Retinal pigment epithelial cell (primary cell): Measurements from ENCODE around the gene LRRC23.

Experiments used
- DNase-seq: peaks from one replicate; pipeline ENCODE4 v3.0.0-alpha.2; 2010; ENCODE audit warnings: low read depth
- H3K4me3 ChIP-seq: 2 replicates; pipeline ENCODE4 v1.5.1; 2011; ENCODE audit warnings: mild to moderate bottlenecking, low read length, control low read depth, moderate library complexity
- TF ChIP-seq, protein P1 (sequence below): conservative IDR thresholded peaks from 2 replicates; pipeline ENCODE4 v1.5.1; 2011; ENCODE audit warnings: low read depth, low read length, control low read depth, inconsistent platforms

Gene LRRC23

GRCh38 chr12:6956021-6956727 is 51.6 kb downstream of the LRRC23 start:
- TF ChIP-seq, protein P1, sequence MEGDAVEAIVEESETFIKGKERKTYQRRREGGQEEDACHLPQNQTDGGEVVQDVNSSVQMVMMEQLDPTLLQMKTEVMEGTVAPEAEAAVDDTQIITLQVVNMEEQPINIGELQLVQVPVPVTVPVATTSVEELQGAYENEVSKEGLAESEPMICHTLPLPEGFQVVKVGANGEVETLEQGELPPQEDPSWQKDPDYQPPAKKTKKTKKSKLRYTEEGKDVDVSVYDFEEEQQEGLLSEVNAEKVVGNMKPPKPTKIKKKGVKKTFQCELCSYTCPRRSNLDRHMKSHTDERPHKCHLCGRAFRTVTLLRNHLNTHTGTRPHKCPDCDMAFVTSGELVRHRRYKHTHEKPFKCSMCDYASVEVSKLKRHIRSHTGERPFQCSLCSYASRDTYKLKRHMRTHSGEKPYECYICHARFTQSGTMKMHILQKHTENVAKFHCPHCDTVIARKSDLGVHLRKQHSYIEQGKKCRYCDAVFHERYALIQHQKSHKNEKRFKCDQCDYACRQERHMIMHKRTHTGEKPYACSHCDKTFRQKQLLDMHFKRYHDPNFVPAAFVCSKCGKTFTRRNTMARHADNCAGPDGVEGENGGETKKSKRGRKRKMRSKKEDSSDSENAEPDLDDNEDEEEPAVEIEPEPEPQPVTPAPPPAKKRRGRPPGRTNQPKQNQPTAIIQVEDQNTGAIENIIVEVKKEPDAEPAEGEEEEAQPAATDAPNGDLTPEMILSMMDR: no peak
- DNase-seq: no peak
- H3K4me3 ChIP-seq: no peak overlapping the region

DNA sequence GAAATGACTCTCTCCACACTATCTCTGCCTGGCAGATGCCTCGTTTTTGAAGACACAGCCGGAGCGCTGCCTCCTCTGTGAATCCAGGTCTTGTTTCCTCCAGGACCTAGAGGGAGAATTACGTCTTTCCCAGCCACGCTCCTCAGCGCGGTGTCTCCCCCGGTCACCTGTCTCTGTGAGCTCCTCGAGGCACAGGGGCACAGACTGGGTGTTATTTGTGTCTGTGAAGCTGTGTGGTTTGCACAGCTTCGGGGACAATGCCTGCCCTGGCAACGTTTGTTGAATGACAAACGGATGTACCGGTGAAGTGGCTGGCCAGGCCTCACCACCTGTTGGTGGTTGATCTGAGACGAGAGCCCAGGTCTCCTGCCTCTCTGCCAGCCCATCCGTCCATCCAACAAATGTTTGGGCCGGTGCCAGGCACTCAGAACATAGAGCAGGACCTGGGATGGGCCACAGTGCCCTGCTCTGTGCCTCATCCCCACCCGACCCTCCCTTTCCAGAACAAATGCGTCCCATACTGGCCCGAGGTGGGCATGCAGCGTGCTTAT is 52.6 kb downstream of the LRRC23 start:
- TF ChIP-seq, protein P1: no peak
- H3K4me3 ChIP-seq: no peak overlapping the region
- DNase-seq: no peak

GRCh38 chr12:6957741-6958608 is 53.4 kb downstream of the LRRC23 start:
- TF ChIP-seq, protein P1: no peak
- H3K4me3 ChIP-seq: no peak overlapping the region
- no peak for DNase-seq

- no peak overlapping the region for H3K4me3 ChIP-seq
- no peak for DNase-seq
- TF ChIP-seq, protein P1: no peak
Observed at GRCh38 chr12:6958609-6959057, 54.0 kb downstream of the LRRC23 start.

DNA sequence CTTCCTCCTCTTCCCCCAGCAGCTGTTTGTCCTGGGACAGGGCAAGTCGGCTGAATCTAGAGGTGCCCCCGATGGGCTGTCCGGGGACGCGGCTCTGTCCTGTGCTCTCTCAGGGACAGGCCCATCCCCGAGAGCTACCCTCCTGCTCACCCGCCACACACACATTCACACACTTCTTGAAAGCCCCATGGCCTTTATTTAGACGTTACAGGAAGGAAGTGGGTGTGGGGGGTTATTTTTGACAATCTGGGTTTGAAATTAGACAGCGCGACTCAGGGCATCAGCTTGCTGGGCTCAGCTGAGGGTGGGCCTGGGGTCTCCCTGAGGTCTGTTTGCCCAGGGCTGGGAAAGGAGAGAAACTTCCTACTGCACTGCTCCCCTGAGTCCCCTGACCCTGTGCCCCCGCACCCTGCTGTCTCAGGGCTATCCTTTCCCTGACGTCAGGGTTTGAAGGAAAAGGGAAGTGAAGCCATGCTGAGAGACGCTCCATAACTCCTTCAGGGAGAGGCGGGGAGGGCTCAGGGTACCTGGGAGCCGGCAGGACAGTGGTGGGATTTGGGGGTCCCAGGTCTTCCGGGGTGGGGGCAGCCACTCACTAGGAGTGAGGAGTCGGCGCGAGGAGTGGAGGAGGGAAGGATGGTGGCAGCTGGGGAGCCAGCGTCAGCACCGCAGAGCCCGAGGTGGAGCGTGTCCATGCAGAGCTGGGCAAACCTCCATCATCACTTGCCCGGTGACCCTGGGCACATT is 54.6 kb downstream of the LRRC23 start:
- no peak overlapping the region for H3K4me3 ChIP-seq
- DNase-seq: no peak

More for the DNA sequence above, 54.6 kb downstream of the LRRC23 start:
- TF ChIP-seq, protein P1: no peak
